K562 (cell line): Measurements from ENCODE around the gene CTTNBP2NL. TPM values are rescaled to one million over a fixed set of nuclear protein-coding genes. Genes with fewer than 3 reads are reported as not detected.

Experiments used
- ATAC-seq: fragments of 200-7000 bp; cut with Tn5 transposase; 3 replicates; pipeline ENCODE4 v1.9.1; 2020; ENCODE audit warnings: moderate library complexity
- BruUV-seq: library from RNA; stranded (reverse); fragments of 400-500 nt; replicated peaks from 2 replicates; lab custom pipeline; 2021; lab: Mats Ljungman, UMichigan
- CTCF ChIA-PET: fragments of 300-600 bp; formaldehyde crosslinking; extraction: SDS; loops from one replicate; lab custom pipeline; 2021; ENCODE audit warnings: low intra/inter-chr PET ratio; lab: Yijun Ruan, JAX
- POLR2A ChIA-PET: fragments of 300-600, 350-650 bp; sonication (Branson Sonifier 250); formaldehyde crosslinking; extraction: SDS; loops from one replicate; lab custom pipeline; 2021; ENCODE audit warnings: antibody characterized with exemption, inconsistent platforms; lab: Yijun Ruan, JAX
- DNase-seq, 4 experiments: peaks; one replicate each; pipeline versions ENCODE4 v3.0.0 to v3.0.0-alpha.2; 2011 to 2018; ENCODE audit warnings: low spot score in 3 of 4, mixed read lengths in 3 of 4; ENCODE audit errors: extremely low read depth in 1 of 4
- FAIRE-seq: peaks from 2 replicates; lab custom pipeline; 2011; peaks lifted over from hg19 to GRCh38; lab: Jason Lieb, UNC
- H2AFZ ChIP-seq: 2 replicates; pipeline ENCODE4 v1.6.0; 2011; ENCODE audit warnings: low read depth, low read length, control low read depth, inconsistent platforms
- H3K27ac ChIP-seq: fragments of 200-600 bp; 3 replicates; pipeline ENCODE4 v1.8.0; 2011; ENCODE audit warnings: low read depth, mild to moderate bottlenecking, control low read depth, inconsistent platforms, low read length, moderate library complexity, mixed read lengths; ENCODE audit errors: extremely low read depth
- H3K27me3 ChIP-seq, 2 experiments: fragments of 300-600 bp in 1 of 2; 2 replicates in 1 of 2; 3 replicates in 1 of 2; pipeline versions ENCODE4 v1.6.0 to v1.8.0; 2011; ENCODE audit warnings: inconsistent platforms in 2 of 2, low read length in 2 of 2, mild to moderate bottlenecking in 1 of 2, mixed read lengths in 1 of 2, moderate library complexity in 1 of 2; ENCODE audit not compliant: control insufficient read depth in 2 of 2, insufficient read depth in 2 of 2
- H3K36me3 ChIP-seq: fragments of 300-600 bp; 3 replicates; pipeline ENCODE4 v1.8.0; 2011; ENCODE audit warnings: mild to moderate bottlenecking, low read length, inconsistent platforms; ENCODE audit not compliant: control insufficient read depth, insufficient read depth
- H3K4me1 ChIP-seq, 2 experiments: fragments of 200-600 bp in 1 of 2; replicated peaks in 1 of 2; 2 replicates in 1 of 2; 3 replicates in 1 of 2; pipeline versions ENCODE4 v1.5.1 to v1.8.0; 2011; ENCODE audit warnings: inconsistent platforms in 2 of 2, low read length in 2 of 2, mild to moderate bottlenecking in 1 of 2, mixed read lengths in 1 of 2, moderate library complexity in 1 of 2; ENCODE audit not compliant: control insufficient read depth in 2 of 2, insufficient read depth in 2 of 2
- H3K4me2 ChIP-seq: 2 replicates; pipeline ENCODE4 v1.6.1; 2011; ENCODE audit warnings: low read length, control low read depth, inconsistent platforms, mixed read lengths; ENCODE audit not compliant: insufficient read depth
- H3K4me3 ChIP-seq: fragments of 200-600 bp; sonication (generic), shearing (Covaris generic); 2 replicates; pipeline ENCODE4 v1.5.1; 2016; ENCODE audit warnings: control low read depth, inconsistent platforms
- H3K79me2 ChIP-seq: fragments of 200-600 bp; 3 replicates; pipeline ENCODE4 v1.8.0; 2011; ENCODE audit warnings: low read length, inconsistent platforms; ENCODE audit not compliant: control insufficient read depth, insufficient read depth
- H3K9ac ChIP-seq, 2 experiments: 2 replicates each; pipeline versions ENCODE4 v1.6.0 to v1.6.1; 2011; ENCODE audit warnings: low read depth in 2 of 2, low read length in 2 of 2, control low read depth in 1 of 2, inconsistent platforms in 1 of 2, mild to moderate bottlenecking in 1 of 2, mixed read lengths in 1 of 2; ENCODE audit not compliant: insufficient read depth in 1 of 2
- H3K9me1 ChIP-seq: one replicate; pipeline ENCODE4 v1.6.0; 2011; ENCODE audit warnings: inconsistent platforms, mild to moderate bottlenecking, low read length, moderate library complexity; ENCODE audit not compliant: control insufficient read depth, insufficient read depth
- H3K9me3 ChIP-seq: replicated peaks from 2 replicates; pipeline ENCODE4 v1.5.1; 2011; ENCODE audit warnings: low read depth, low read length, inconsistent platforms; ENCODE audit not compliant: control insufficient read depth, insufficient read depth
- H4K20me1 ChIP-seq: replicated peaks from 2 replicates; pipeline ENCODE4 v1.6.1; 2011; ENCODE audit warnings: low read length, inconsistent platforms, mixed read lengths; ENCODE audit not compliant: control insufficient read depth, insufficient read depth
- ZNF263 ChIP-seq: sonication (generic); formaldehyde crosslinking; IDR thresholded peaks from 2 replicates; pipeline ENCODE4 v1.8.0; 2022; ENCODE audit warnings: mild to moderate bottlenecking, missing genetic modification reagents, borderline replicate concordance
- ZNF75A ChIP-seq: fragments of 450-650 bp; formaldehyde crosslinking; IDR thresholded peaks from 2 replicates; pipeline ENCODE4 v1.4.0; 2020; ENCODE audit warnings: mild to moderate bottlenecking
- WGBS: fragments of 100-300 bp; shearing (Covaris generic); methylation state at CpG from one replicate; pipeline ENCODE4 v1.1.6; 2016; ENCODE audit warnings: low coverage, mixed read lengths; ENCODE audit not compliant: insufficient coverage; ENCODE audit errors: missing lambda C conversion rate; 5-methylcytosine and 5-hydroxymethylcytosine counted together
- in situ Hi-C: fragments of 300-500 bp; cut with MboI; formaldehyde crosslinking; loops from 4 replicates; pipeline ENCODE4 v1.15.0; 2018; ENCODE audit warnings: inconsistent platforms, mixed read lengths
- intact Hi-C: fragments of 100-400 bp; cut with micrococcal nuclease; formaldehyde crosslinking; loops from 2 replicates; pipeline ENCODE4 v1.14.2; 2022
- polyA plus RNA-seq, 8 experiments: library from polyadenylated mRNA; depleted of rRNA in 4 of 8; stranded (reverse) in 5 of 8; unstranded in 3 of 8; fragments of >200 nt; fragmentation: Nextera tagmentation in 2 of 8; fragmentation: Illumina TruSeq in 1 of 8; extraction: Ambion mirVana in 2 of 8; extraction: Trizol in 1 of 8; gene quantifications; 2 replicates each; pipeline versions ENCODE4 v1.2.1 to v1.2.3, GENCODE V29; 2011 to 2014; ENCODE audit warnings: inconsistent platforms in 1 of 8, missing spikeins in 1 of 8
- total RNA-seq, 7 experiments: library from RNA; depleted of rRNA in 6 of 7; stranded (reverse); fragments of >200 nt in 6 of 7; fragmentation: Illumina TruSeq in 2 of 7; extraction: Trizol in 2 of 7; gene quantifications; 2 replicates each; pipeline versions ENCODE4 v1.2.1 to v1.2.3, GENCODE V29; 2011 to 2021; ENCODE audit warnings: low replicate concordance in 1 of 7
- TF ChIP-seq, protein P1 (sequence below), 3 experiments: fragments of 200-800 bp in 1 of 3; sonication (Bioruptor generic) in 1 of 3; sonication (generic) in 1 of 3; formaldehyde crosslinking in 1 of 3; IDR thresholded peaks; 2 replicates each; pipeline versions ENCODE4 v1.6.1 to v1.8.0; 2016 to 2022; ENCODE audit warnings: mild to moderate bottlenecking in 2 of 3, missing compliant biosample characterization in 2 of 3, missing genetic modification characterization in 2 of 3, missing genetic modification reagents in 1 of 3

The CTTNBP2NL gene
- total and polyA plus RNA-seq, 9 of the 15 experiments (the other 6 are each of a cell fraction or from before 2014, with no cell fraction given) = 0.27 to 1.4 (median 0.62) TPM

DNA sequence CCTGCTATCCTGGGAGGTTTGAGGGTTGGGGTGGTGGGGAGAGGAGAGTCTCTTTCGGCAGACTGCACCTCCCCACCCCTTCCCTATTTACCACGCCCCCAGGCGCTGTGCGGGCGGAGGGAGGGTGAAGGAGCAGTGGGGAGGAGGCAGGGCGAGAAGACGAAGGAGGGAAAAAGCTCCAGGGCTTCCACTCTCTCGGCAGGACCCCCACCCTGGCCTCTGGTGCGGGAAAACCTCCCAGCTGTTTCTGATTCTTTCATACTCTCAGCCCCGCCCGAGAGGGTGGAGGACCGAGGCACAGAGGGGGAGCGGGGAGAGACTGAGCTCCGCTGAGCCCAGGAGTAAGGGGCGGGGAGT is 111.9 kb downstream of the CTTNBP2NL start:
- ChIA-PET CTCF (interaction anchor here (0.6 to 0.7 kb wide), 2 partner anchors 42 to 56 kb away, joined by 3 read pairs; no protein-coding TSS in a partner anchor), POLR2A (interaction anchor here (0.5 to 1.3 kb wide), 3 partner anchors 8 to 20 kb away, joined by 3 to 4 read pairs (median 3); no protein-coding TSS in a partner anchor)
- ATAC-seq (peak; percentile 50; the same call in 2 of the 3 replicates), FAIRE-seq (no peak), DNase-seq (peak; percentile 17 to 61 (median 50))
- Histone ChIP-seq H4K20me1 (0 out of 2 replicates have a peak, but pooled peaks cover 4% of the 10 kb centered on the region), H3K27me3 (peaks cover 39 to 79% of the 10 kb centered on the region in 2 experiments), H3K36me3 (no peaks in the 10 kb centered on the region), H3K4me1 (peaks cover 0 to 24% of the 10 kb centered on the region in 2 experiments; a peak in 4 of 5 replicates), H3K4me3 (no peak overlapping the region; the same call in 1 of the 2 replicates), H3K9me1 (no peaks in the 10 kb centered on the region), H2AFZ (peak overlapping the region; percentile 26; the same call in 1 of the 2 replicates), H3K27ac (no peak overlapping the region), H3K4me2 (peak overlapping the region; percentile 67), H3K9ac (no peak overlapping the region), H3K79me2 (no peaks in the 10 kb centered on the region), H3K9me3 (no peaks in the 10 kb centered on the region)
- intact Hi-C loops = no loop called here
- TF ChIP-seq ZNF75A (CRISPR knock-in tag) = no peak
- TF ChIP-seq ZNF263 (CRISPR knock-in tag) = peak; percentile 81; the same call in 1 of the 2 replicates
- TF ChIP-seq, protein P1, sequence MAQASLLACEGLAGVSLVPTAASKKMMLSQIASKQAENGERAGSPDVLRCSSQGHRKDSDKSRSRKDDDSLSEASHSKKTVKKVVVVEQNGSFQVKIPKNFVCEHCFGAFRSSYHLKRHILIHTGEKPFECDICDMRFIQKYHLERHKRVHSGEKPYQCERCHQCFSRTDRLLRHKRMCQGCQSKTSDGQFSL (CRISPR knock-in tag; IDR thresholded peaks at IDR 0.05) = no peak
- TF ChIP-seq, protein P1 (tag; IDR thresholded peaks at IDR 0.05) = 0 out of 4 replicates have a peak, but pooled peaks of 1 of the 2 experiments have one; percentile 6
- 3% methylated on average over 13 of the region's 15 CpGs for WGBS
- in situ Hi-C loops = no loop called here
- no TSS peak for BruUV-seq
